ENCODE measurements around the gene VAV2. TPM values are rescaled to one million over a fixed set of nuclear protein-coding genes. Genes with fewer than 3 reads are reported as not detected.

VAV2 gene
- total and polyA plus RNA-seq, 9 of the 15 experiments (the other 6 are each of a cell fraction or from before 2014, with no cell fraction given), result 0.01 to 2.7 (median 1.0) TPM; not detected in 1

DNA sequence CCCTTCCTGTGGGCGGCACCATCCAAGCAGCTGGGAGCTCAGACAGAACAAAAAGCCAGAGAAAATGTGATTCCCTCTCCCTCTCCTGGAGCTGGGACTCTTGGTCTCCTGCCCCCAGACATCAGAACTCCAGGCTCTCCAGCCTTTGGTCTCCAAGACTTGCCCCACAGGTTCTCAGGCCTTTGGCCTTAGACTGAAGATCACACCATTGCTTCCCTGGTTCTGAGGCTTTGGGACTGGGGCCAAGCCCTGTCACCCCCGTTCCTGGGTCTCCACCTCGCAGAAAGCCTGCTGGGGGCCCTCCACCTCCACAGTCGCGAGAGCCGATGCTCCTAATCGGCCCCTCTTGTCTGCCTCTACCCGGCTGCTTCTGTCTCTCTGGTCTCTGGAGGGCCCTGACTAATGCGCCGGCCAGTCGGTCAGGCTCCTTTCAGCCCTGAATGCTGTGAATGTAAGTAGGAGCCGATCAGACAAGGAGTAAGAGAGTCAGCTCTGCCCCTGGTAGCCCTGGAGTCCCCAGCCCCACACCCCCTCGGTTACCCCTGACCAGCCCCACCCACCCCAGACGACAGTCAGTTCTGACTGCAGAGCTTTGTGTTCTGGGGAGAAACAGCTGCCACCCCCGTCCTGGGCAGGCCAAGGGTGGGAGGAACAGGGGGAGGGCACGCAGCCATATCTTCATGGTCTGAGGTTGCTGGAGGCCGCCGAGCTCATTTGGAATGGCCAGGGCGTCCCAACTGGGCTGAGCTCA, 57.5 kb downstream of the VAV2 start:
- CTCF ChIA-PET (ENCODE audit: low intra/inter-chr PET ratio), result no interaction called here
- intact Hi-C loops (cut with micrococcal nuclease) (no loop called here), in situ Hi-C loops (cut with MboI) (no loop called here)
- WGBS (ENCODE audit: insufficient coverage, low coverage, missing lambda C conversion rate), result 23% methylated on average over 16 of the region's 19 CpGs
- no peaks in the 10 kb centered on the region for H3K9me1 ChIP-seq (ENCODE audit: control insufficient read depth, insufficient read depth, low read length)
- H3K4me2 ChIP-seq (ENCODE audit: insufficient read depth, low read length), result no peak overlapping the region
- FAIRE-seq (no peak), DNase-seq (ENCODE audit: extremely low read depth in 1 of 4, low spot score in 3 of 4) (no peak), ATAC-seq (no peak)
- no peak overlapping the region for H3K27ac ChIP-seq (ENCODE audit: extremely low read depth, low read depth, low read length)
- no peak overlapping the region for H2AFZ ChIP-seq (ENCODE audit: low read depth, low read length)
- no peak overlapping the region for H3K4me3 ChIP-seq
- H3K9me3 ChIP-seq (replicated peaks; ENCODE audit: control insufficient read depth, insufficient read depth, low read depth, low read length), result no peaks in the 10 kb centered on the region
- peaks cover 0 to 9% of the 10 kb centered on the region in 2 experiments; a peak in 1 of 5 replicates for H3K4me1 ChIP-seq (replicated peaks in 1 of 2; ENCODE audit: control insufficient read depth in 2 of 2, insufficient read depth in 2 of 2, low read length in 2 of 2)
- no peaks in the 10 kb centered on the region for H3K36me3 ChIP-seq (ENCODE audit: control insufficient read depth, insufficient read depth, low read length)
- POLR2A ChIA-PET, result interaction anchor here (0.6 kb wide), 2 partner anchors 24 to 1974 kb away, joined by 3 to 4 read pairs; no protein-coding TSS in a partner anchor
- H3K9ac ChIP-seq (ENCODE audit: insufficient read depth in 1 of 2, low read depth in 2 of 2, low read length in 2 of 2), result no peak overlapping the region; a peak in 1 of 4 replicates
- no peaks in the 10 kb centered on the region for H3K79me2 ChIP-seq (ENCODE audit: control insufficient read depth, insufficient read depth, low read length)
- peaks cover 21% of the 10 kb centered on the region for H4K20me1 ChIP-seq (replicated peaks; ENCODE audit: control insufficient read depth, insufficient read depth, low read length)
- H3K27me3 ChIP-seq (ENCODE audit: control insufficient read depth in 2 of 2, insufficient read depth in 2 of 2, low read length in 2 of 2), result peaks cover 9 to 55% of the 10 kb centered on the region in 2 experiments
- BruUV-seq (replicated peaks), result no TSS peak
- TF ChIP-seq RFX5 (IDR thresholded peaks at IDR 0.05; ENCODE audit: low read depth, low read length) (no peak), NUFIP1 (IDR thresholded peaks at IDR 0.05; ENCODE audit: partially characterized antibody) (no peak), ZZZ3 (IDR thresholded peaks at IDR 0.05) (no peak), DNMT1 (IDR thresholded peaks at IDR 0.05) (no peak), RREB1 (CRISPR knock-in tag; IDR thresholded peaks at IDR 0.05) (no peak), NRF1 (conservative IDR thresholded peaks at IDR 0.05 in 1 of 2, IDR thresholded peaks at IDR 0.05 in 1 of 2) (no peak), CHD2 (IDR thresholded peaks at IDR 0.05; ENCODE audit: low read depth, low read length) (no peak), NFXL1 (CRISPR knock-in tag; IDR thresholded peaks at IDR 0.05) (no peak)
- TF ChIP-seq, protein P1, sequence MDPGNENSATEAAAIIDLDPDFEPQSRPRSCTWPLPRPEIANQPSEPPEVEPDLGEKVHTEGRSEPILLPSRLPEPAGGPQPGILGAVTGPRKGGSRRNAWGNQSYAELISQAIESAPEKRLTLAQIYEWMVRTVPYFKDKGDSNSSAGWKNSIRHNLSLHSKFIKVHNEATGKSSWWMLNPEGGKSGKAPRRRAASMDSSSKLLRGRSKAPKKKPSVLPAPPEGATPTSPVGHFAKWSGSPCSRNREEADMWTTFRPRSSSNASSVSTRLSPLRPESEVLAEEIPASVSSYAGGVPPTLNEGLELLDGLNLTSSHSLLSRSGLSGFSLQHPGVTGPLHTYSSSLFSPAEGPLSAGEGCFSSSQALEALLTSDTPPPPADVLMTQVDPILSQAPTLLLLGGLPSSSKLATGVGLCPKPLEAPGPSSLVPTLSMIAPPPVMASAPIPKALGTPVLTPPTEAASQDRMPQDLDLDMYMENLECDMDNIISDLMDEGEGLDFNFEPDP (CRISPR knock-in tag; IDR thresholded peaks at IDR 0.05), result no peak
- TF ChIP-seq, protein P2, sequence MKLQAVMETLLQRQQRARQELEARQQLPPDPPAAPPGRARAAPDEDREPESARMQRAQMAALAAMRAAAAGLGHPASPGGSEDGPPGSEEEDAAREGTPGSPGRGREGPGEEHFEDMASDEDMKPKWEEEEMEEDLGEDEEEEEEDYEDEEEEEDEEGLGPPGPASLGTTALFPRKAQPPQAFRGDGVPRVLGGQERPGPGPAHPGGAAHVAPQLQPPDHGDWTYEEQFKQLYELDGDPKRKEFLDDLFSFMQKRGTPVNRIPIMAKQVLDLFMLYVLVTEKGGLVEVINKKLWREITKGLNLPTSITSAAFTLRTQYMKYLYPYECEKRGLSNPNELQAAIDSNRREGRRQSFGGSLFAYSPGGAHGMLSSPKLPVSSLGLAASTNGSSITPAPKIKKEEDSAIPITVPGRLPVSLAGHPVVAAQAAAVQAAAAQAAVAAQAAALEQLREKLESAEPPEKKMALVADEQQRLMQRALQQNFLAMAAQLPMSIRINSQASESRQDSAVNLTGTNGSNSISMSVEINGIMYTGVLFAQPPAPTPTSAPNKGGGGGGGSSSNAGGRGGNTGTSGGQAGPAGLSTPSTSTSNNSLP (IDR thresholded peaks at IDR 0.05; ENCODE audit: borderline replicate concordance, low read depth, low read length), result no peak
- TF ChIP-seq, protein P3, sequence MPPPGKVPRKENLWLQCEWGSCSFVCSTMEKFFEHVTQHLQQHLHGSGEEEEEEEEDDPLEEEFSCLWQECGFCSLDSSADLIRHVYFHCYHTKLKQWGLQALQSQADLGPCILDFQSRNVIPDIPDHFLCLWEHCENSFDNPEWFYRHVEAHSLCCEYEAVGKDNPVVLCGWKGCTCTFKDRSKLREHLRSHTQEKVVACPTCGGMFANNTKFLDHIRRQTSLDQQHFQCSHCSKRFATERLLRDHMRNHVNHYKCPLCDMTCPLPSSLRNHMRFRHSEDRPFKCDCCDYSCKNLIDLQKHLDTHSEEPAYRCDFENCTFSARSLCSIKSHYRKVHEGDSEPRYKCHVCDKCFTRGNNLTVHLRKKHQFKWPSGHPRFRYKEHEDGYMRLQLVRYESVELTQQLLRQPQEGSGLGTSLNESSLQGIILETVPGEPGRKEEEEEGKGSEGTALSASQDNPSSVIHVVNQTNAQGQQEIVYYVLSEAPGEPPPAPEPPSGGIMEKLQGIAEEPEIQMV (tag; conservative IDR thresholded peaks at IDR 0.05; ENCODE audit: low read depth), result no peak

Data from K562 (cell line).